Thyroid gland (tissue), 4 donors: ENCODE measurements around the gene XRCC5.

Experiments
- CTCF ChIP-seq, 6 experiments: fragments of 200-600 bp in 3 of 6; fragments of 450-650 bp in 3 of 6; sonication (generic) in 3 of 6; IDR thresholded peaks; one replicate each; pipeline ENCODE4 v1.5.1; 2016 to 2019; ENCODE audit warnings: antibody characterized with exemption in 6 of 6, mild to moderate bottlenecking in 2 of 6, inconsistent platforms in 1 of 6, moderate library complexity in 1 of 6
- POLR2A ChIP-seq, 2 donors: fragments of 450-650 bp; IDR thresholded peaks; one replicate each; pipeline ENCODE4 v1.6.1; 2017; ENCODE audit warnings: antibody characterized with exemption in 2 of 2, mild to moderate bottlenecking in 2 of 2, moderate library complexity in 1 of 2

- TF ChIP-seq CTCF (IDR thresholded peaks at IDR 0.05) (no peak), POLR2A (IDR thresholded peaks at IDR 0.05) (no peak)
Measured at GRCh38 chr2:216224388-216224787, 115.2 kb downstream of the XRCC5 start.
